IMR-90 (cell line): ENCODE results near the gene TRIM36. TPM values are rescaled to one million over a fixed set of nuclear protein-coding genes. Genes with fewer than 3 reads are reported as not detected.

Source experiments
- ATAC-seq: fragments of 200-7000 bp; cut with Tn5 transposase; 2 replicates; pipeline ENCODE4 v1.9.1; 2020; ENCODE audit warnings: low read depth, mild to moderate bottlenecking, moderate library complexity
- BruUV-seq: library from RNA; stranded (reverse); fragments of 400-500 nt; replicated peaks from 2 replicates; lab custom pipeline; 2021; lab: Mats Ljungman, UMichigan
- CTCF ChIA-PET: fragments of 300-600 bp; formaldehyde crosslinking; extraction: SDS; loops from one replicate; lab custom pipeline; 2021; ENCODE audit warnings: antibody characterized with exemption; lab: Yijun Ruan, JAX
- POLR2A ChIA-PET: fragments of 300-600 bp; sonication (Branson Sonifier 250); formaldehyde crosslinking; loops from one replicate; lab custom pipeline; 2022; ENCODE audit warnings: antibody characterized with exemption; ENCODE audit not compliant: unreplicated experiment; lab: Charles Lee
- DNase-seq: peaks from one replicate; pipeline ENCODE4 v3.0.0; 2013
- H2AFZ ChIP-seq: replicated peaks from 2 replicates; pipeline ENCODE3; 2013; ENCODE audit warnings: low read length, mild to moderate bottlenecking; ENCODE audit not compliant: poor library complexity
- H2AK5ac ChIP-seq: 2 replicates; pipeline ENCODE4 v1.6.1; 2013; ENCODE audit warnings: low read depth, low read length, inconsistent platforms
- H2AK9ac ChIP-seq: replicated peaks from 2 replicates; pipeline ENCODE3; 2013; ENCODE audit warnings: mild to moderate bottlenecking, low read depth, low read length, moderate library complexity; ENCODE audit not compliant: poor library complexity
- H2BK120ac ChIP-seq: 2 replicates; pipeline ENCODE4 v1.6.1; 2013; ENCODE audit warnings: low read depth, low read length, inconsistent platforms
- H2BK15ac ChIP-seq: 3 replicates; pipeline ENCODE4 v1.6.1; 2013; ENCODE audit warnings: low read depth, low read length, inconsistent platforms
- H2BK20ac ChIP-seq: 2 replicates; pipeline ENCODE4 v1.6.1; 2013; ENCODE audit warnings: low read depth, mild to moderate bottlenecking, inconsistent platforms, low read length, moderate library complexity
- H2BK5ac ChIP-seq: 2 replicates; pipeline ENCODE4 v1.6.1; 2013; ENCODE audit warnings: mild to moderate bottlenecking, low read depth, low read length, inconsistent platforms; ENCODE audit not compliant: poor library complexity, severe bottlenecking
- H3K14ac ChIP-seq: replicated peaks from 2 replicates; pipeline ENCODE4 v1.6.1; 2013; ENCODE audit warnings: low read depth, low read length, inconsistent platforms
- H3K18ac ChIP-seq: 2 replicates; pipeline ENCODE4 v1.6.1; 2013; ENCODE audit warnings: low read depth, low read length, control low read depth
- H3K23ac ChIP-seq: 2 replicates; pipeline ENCODE4 v1.6.1; 2013; ENCODE audit warnings: low read depth, low read length, inconsistent platforms
- H3K27ac ChIP-seq: 2 replicates; pipeline ENCODE4 v1.5.1; 2013; ENCODE audit warnings: mild to moderate bottlenecking, control low read depth, low read length; ENCODE audit not compliant: insufficient read depth
- H3K27me3 ChIP-seq: 2 replicates; pipeline ENCODE4 v1.6.1; 2013; ENCODE audit warnings: low read length; ENCODE audit not compliant: control insufficient read depth, insufficient read depth
- H3K36me3 ChIP-seq: 2 replicates; pipeline ENCODE4 v1.6.1; 2013; ENCODE audit warnings: low read length, mixed read lengths; ENCODE audit not compliant: control insufficient read depth, insufficient read depth
- H3K4ac ChIP-seq: 2 replicates; pipeline ENCODE4 v1.6.1; 2013; ENCODE audit warnings: low read depth, low read length, inconsistent platforms
- H3K4me1 ChIP-seq: 2 replicates; pipeline ENCODE4 v1.6.1; 2013; ENCODE audit warnings: low read length, mixed read lengths; ENCODE audit not compliant: control insufficient read depth, insufficient read depth
- H3K4me2 ChIP-seq: 2 replicates; pipeline ENCODE4 v1.6.1; 2013; ENCODE audit warnings: low read depth, mild to moderate bottlenecking, control low read depth, low read length, moderate library complexity
- H3K4me3 ChIP-seq: 2 replicates; pipeline ENCODE4 v1.5.1; 2013; ENCODE audit warnings: low read depth, mild to moderate bottlenecking, control low read depth, low read length, moderate library complexity; ENCODE audit not compliant: insufficient read depth
- H3K56ac ChIP-seq: 2 replicates; pipeline ENCODE4 v1.6.1; 2013; ENCODE audit warnings: low read length, inconsistent platforms; ENCODE audit not compliant: insufficient read depth; ENCODE audit errors: extremely low read depth
- H3K79me1 ChIP-seq, 2 experiments: 2 replicates each; pipeline ENCODE4 v1.6.1; 2013; ENCODE audit warnings: low read length in 2 of 2, inconsistent platforms in 1 of 2, low read depth in 1 of 2
- H3K9ac ChIP-seq: 2 replicates; pipeline ENCODE4 v1.6.1; 2013; ENCODE audit warnings: low read depth, low read length, control low read depth
- H3K9me1 ChIP-seq: 2 replicates; pipeline ENCODE4 v1.6.1; 2013; ENCODE audit warnings: low read length, inconsistent platforms; ENCODE audit not compliant: insufficient read depth
- H3K9me3 ChIP-seq: 2 replicates; pipeline ENCODE4 v1.6.1; 2013; ENCODE audit warnings: low read length; ENCODE audit not compliant: control insufficient read depth, insufficient read depth
- H4K20me1 ChIP-seq: 2 replicates; pipeline ENCODE4 v1.6.1; 2013; ENCODE audit warnings: low read length, inconsistent platforms; ENCODE audit not compliant: insufficient read depth
- H4K5ac ChIP-seq: 2 replicates; pipeline ENCODE4 v1.6.1; 2013; ENCODE audit warnings: mild to moderate bottlenecking, low read depth, low read length, control low read depth
- H4K8ac ChIP-seq, 2 experiments: 2 replicates each; pipeline ENCODE4 v1.6.1; 2013; ENCODE audit warnings: low read depth in 2 of 2, low read length in 2 of 2, control low read depth in 1 of 2, inconsistent platforms in 1 of 2
- H4K91ac ChIP-seq: 2 replicates; pipeline ENCODE4 v1.6.1; 2013; ENCODE audit warnings: low read depth, low read length, inconsistent platforms; ENCODE audit not compliant: insufficient read depth
- BHLHE40 ChIP-seq: fragments of 150-350 bp; IDR thresholded peaks from 2 replicates; pipeline ENCODE4 v1.6.1; 2016; ENCODE audit warnings: mild to moderate bottlenecking, low read depth, low read length
- CEBPB ChIP-seq: IDR thresholded peaks from 2 replicates; pipeline ENCODE4 v1.6.1; 2012; ENCODE audit warnings: low read depth, low read length, improper control_type of control experiment
- CHD1 ChIP-seq: IDR thresholded peaks from 2 replicates; pipeline ENCODE4 v1.6.1; 2012; ENCODE audit warnings: low read depth, low read length, improper control_type of control experiment
- CTCF ChIP-seq: conservative IDR thresholded peaks from 2 replicates; pipeline ENCODE4 v1.5.1; 2012; ENCODE audit warnings: mild to moderate bottlenecking, low read depth, low read length, improper control_type of control experiment
- ELK1 ChIP-seq: fragments of 150-350 bp; IDR thresholded peaks from 2 replicates; pipeline ENCODE4 v1.6.1; 2016; ENCODE audit warnings: low read depth, mild to moderate bottlenecking, low read length, moderate library complexity, borderline replicate concordance
- FOS ChIP-seq: fragments of 150-350 bp; IDR thresholded peaks from 2 replicates; pipeline ENCODE4 v1.6.1; 2016; ENCODE audit warnings: low read depth, low read length
- MAFK ChIP-seq: IDR thresholded peaks from 2 replicates; pipeline ENCODE4 v1.6.1; 2012; ENCODE audit warnings: low read depth, low read length, improper control_type of control experiment
- MAZ ChIP-seq: IDR thresholded peaks from 2 replicates; pipeline ENCODE4 v1.6.1; 2012; ENCODE audit warnings: low read depth, mild to moderate bottlenecking, low read length, improper control_type of control experiment, moderate library complexity, borderline replicate concordance
- MXI1 ChIP-seq: IDR thresholded peaks from 2 replicates; pipeline ENCODE4 v1.6.1; 2012; ENCODE audit warnings: low read depth, mild to moderate bottlenecking, low read length, moderate library complexity, borderline replicate concordance
- NFE2L2 ChIP-seq: fragments of 150-350 bp; IDR thresholded peaks from 2 replicates; pipeline ENCODE4 v1.6.1; 2016; ENCODE audit warnings: low read depth, mild to moderate bottlenecking, low read length
- POLR2A ChIP-seq: IDR thresholded peaks from 2 replicates; pipeline ENCODE4 v1.6.1; 2012; ENCODE audit warnings: mild to moderate bottlenecking, low read depth, low read length
- RAD21 ChIP-seq: IDR thresholded peaks from 2 replicates; pipeline ENCODE4 v1.6.1; 2012; ENCODE audit warnings: low read length, improper control_type of control experiment
- RCOR1 ChIP-seq: IDR thresholded peaks from 2 replicates; pipeline ENCODE4 v1.6.1; 2012; ENCODE audit warnings: mild to moderate bottlenecking, low read length, improper control_type of control experiment; ENCODE audit not compliant: insufficient replicate concordance
- RFX5 ChIP-seq: IDR thresholded peaks from 2 replicates; pipeline ENCODE4 v1.8.0; 2012; ENCODE audit warnings: low read depth, mild to moderate bottlenecking, low read length, moderate library complexity
- SMC3 ChIP-seq: fragments of 150-350 bp; IDR thresholded peaks from 2 replicates; pipeline ENCODE4 v1.6.1; 2016; ENCODE audit warnings: low read depth, mild to moderate bottlenecking, antibody characterized with exemption, low read length, moderate library complexity
- USF2 ChIP-seq: fragments of 150-350 bp; IDR thresholded peaks from 2 replicates; pipeline ENCODE4 v1.6.1; 2017; ENCODE audit warnings: mild to moderate bottlenecking, antibody characterized with exemption, low read length, low read depth
- WGBS, 2 experiments: methylation state at CpG; one replicate each; pipeline versions ENCODE4 v1.1.5 to v1.1.7; 2013; ENCODE audit warnings: missing lambda C conversion rate in 2 of 2; ENCODE audit not compliant: insufficient read length in 1 of 2; ENCODE audit errors: extremely low coverage in 2 of 2; 5-methylcytosine and 5-hydroxymethylcytosine counted together
- dilution Hi-C: fragments of 300-500 bp; cut with HindIII; formaldehyde crosslinking; loops from one replicate; pipeline ENCODE4 v1.14.3; 2018; ENCODE audit warnings: low sequenced_read_pairs; ENCODE audit not compliant: unreplicated experiment
- in situ Hi-C: fragments of 300-500 bp; cut with MboI; formaldehyde crosslinking; loops from 3 replicates; pipeline ENCODE4 v1.14.3; 2019; ENCODE audit warnings: low sequenced_read_pairs, inconsistent platforms, mixed read lengths
- intact Hi-C: fragments of 100-400 bp; cut with micrococcal nuclease; formaldehyde crosslinking; loops from 2 replicates; pipeline ENCODE4 v1.10.0; 2022
- polyA plus RNA-seq, 3 experiments: library from polyadenylated mRNA; depleted of rRNA; stranded (reverse); fragments of >200 nt; gene quantifications; 2 replicates each; pipeline ENCODE4 v1.2.3, GENCODE V29; 2012; ENCODE audit warnings: low replicate concordance in 1 of 3
- total RNA-seq: library from RNA; depleted of rRNA; stranded (reverse); fragments of >200 nt; gene quantifications from 2 replicates; pipeline ENCODE4 v1.2.3, GENCODE V29; 2012

TRIM36 gene
- total and polyA plus RNA-seq, 2 of the 4 experiments (the other 2 are of a cell fraction): 0.10 to 0.18 TPM

- no CpG with 5 or more reads among the region's 1 CpG for WGBS, 2 experiments
- H2BK5ac ChIP-seq: no peak overlapping the region
- H3K4me2 ChIP-seq: no peak overlapping the region
- H3K9ac ChIP-seq: no peak overlapping the region
- CTCF ChIA-PET: interaction anchor here (0.6 kb wide), 1 partner anchor 8 kb away, joined by 3 read pairs; no protein-coding TSS in a partner anchor
- H2AFZ ChIP-seq: no peak overlapping the region
- H3K27ac ChIP-seq: no peak overlapping the region
- no peak overlapping the region for H3K4me3 ChIP-seq
- no peak overlapping the region for H2BK15ac ChIP-seq
- BruUV-seq: no TSS peak
- H3K9me3 ChIP-seq: no peaks in the 10 kb centered on the region
- TF ChIP-seq CTCF (no peak), BHLHE40 (no peak), MAFK (no peak), USF2 (no peak), RFX5 (no peak), NFE2L2 (no peak), CEBPB (no peak), FOS (no peak), CHD1 (no peak), RAD21 (no peak), MAZ (no peak), RCOR1 (no peak), POLR2A (no peak), ELK1 (no peak), SMC3 (no peak), MXI1 (no peak)
- no peak overlapping the region for H2AK9ac ChIP-seq
- dilution Hi-C loops: no loop called here
- H4K8ac ChIP-seq: no peak overlapping the region
- no peak overlapping the region for H2BK120ac ChIP-seq
- H3K79me1 ChIP-seq: no peaks in the 10 kb centered on the region
- H3K14ac ChIP-seq: no peak overlapping the region
- H3K23ac ChIP-seq: no peak overlapping the region
- H4K5ac ChIP-seq: no peak overlapping the region
- H3K56ac ChIP-seq: no peak overlapping the region
- H2AK5ac ChIP-seq: no peak overlapping the region
- in situ Hi-C loops: no loop called here
- ATAC-seq: no peak
- H3K9me1 ChIP-seq: no peaks in the 10 kb centered on the region
- intact Hi-C loops: loop anchor here (5.0 kb wide), 1 partner anchor 33 kb away; no protein-coding TSS in a partner anchor
- no peaks in the 10 kb centered on the region for H4K20me1 ChIP-seq
- no peak overlapping the region for H2BK20ac ChIP-seq
- H3K36me3 ChIP-seq: no peaks in the 10 kb centered on the region
- DNase-seq: no peak
- H3K4me1 ChIP-seq: no peaks in the 10 kb centered on the region
- no peak overlapping the region for H3K4ac ChIP-seq
- no peak overlapping the region for H4K91ac ChIP-seq
- POLR2A ChIA-PET: no interaction called here
- H3K27me3 ChIP-seq: no peaks in the 10 kb centered on the region
- no peak overlapping the region for H3K18ac ChIP-seq
Observed at GRCh38 chr5:115124741-115125140, 45.0 kb downstream of the TRIM36 start.
